GM19324 (cell line): ENCODE measurements around the gene CREB3L2.
A peak's percentile ranks its signal among the peaks of the same experiment; 100 is the strongest.
"Not testable (repeated sequence)": the region's sequence is repeated elsewhere in the genome, so short reads cannot be mapped to it uniquely, and the experiment has no call there.

Experiments used
- ATAC-seq: cut with Tn5 transposase; IDR thresholded peaks from one replicate; pipeline ENCODE4 v1.9.1; 2021; ENCODE audit warnings: mild to moderate bottlenecking, moderate library complexity; ENCODE audit not compliant: unreplicated experiment, low FRiP score

Gene CREB3L2

DNA sequence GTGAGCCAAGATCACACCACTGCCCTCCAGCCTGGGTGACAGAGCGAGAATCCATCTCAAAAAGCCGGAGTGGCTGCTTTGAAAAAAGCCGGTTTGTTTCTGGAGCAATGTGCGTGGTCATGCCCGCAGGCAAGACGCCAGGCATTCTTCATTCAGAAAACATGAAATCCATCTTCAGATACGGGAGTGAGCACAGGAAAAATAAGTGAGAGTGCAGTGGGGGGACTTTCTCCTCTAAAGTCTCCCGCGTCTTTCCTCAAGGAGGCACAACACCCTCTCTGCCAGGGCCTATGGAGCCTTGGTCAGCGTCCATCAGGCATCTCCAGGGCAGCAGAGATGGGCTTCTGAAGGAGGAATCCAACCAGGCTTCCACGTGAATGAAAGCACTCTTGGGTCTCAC is 92.8 kb downstream of the CREB3L2 start:
- ATAC-seq, result no peak

DNA sequence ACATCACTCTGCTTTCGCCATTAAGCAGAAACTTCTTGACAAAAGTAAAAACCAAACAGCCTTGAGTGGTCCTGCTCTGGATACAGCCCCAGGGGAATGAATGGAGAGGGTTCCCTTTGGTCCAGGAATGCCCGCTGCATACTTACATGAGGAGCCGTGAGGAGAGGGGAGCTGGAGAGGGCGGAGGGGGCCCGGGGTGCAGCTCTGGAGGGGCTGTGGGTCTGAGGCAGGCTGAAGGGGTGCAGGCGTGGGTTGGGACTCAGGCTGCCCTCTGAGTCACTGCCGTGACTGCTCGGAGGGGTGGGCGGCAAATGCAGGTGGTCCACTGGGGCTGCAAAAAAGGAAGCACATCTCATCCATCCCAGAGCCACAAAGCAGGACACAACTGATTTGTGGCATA is 93.8 kb downstream of the CREB3L2 start:
- no peak for ATAC-seq

DNA sequence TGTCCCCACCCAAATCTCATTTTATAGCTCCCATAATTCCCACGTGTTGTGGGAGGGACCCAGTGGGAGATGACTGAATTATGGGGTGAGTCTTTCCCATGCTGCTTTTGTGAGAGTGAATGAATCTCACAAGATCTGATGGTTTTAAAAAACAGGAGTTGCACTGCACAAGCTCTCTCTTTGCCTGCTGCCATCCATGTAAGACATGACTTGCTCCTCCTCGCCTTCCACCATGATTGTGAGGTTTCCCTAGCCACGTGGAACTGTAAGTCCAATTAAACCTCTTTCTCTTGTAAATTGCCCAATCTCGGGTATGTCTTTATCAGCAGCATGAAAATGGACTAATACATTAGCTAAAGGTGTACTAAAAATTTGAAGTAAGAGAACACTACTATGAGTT is 95.2 kb downstream of the CREB3L2 start:
- ATAC-seq, result not testable (repeated sequence)

DNA sequence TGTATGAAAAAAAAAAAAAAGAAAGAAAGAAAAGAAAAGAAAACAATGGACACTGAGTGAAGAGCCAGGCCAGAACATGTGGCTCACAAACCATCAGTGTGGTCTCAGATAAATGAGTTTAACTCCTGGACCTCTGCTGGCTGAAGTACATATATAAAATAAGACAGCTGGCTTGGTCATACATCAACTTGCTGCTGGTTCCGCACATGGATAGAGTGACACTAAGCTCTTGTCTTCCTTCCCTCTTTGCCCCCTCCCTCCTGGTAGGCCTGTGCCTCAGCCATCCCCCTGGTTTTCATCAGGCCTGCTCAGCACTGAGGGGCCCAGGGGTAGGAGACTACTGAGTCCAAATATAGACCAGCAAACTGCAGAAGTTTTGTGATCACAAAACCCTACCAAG is 97.1 kb downstream of the CREB3L2 start:
- ATAC-seq, result no peak

DNA sequence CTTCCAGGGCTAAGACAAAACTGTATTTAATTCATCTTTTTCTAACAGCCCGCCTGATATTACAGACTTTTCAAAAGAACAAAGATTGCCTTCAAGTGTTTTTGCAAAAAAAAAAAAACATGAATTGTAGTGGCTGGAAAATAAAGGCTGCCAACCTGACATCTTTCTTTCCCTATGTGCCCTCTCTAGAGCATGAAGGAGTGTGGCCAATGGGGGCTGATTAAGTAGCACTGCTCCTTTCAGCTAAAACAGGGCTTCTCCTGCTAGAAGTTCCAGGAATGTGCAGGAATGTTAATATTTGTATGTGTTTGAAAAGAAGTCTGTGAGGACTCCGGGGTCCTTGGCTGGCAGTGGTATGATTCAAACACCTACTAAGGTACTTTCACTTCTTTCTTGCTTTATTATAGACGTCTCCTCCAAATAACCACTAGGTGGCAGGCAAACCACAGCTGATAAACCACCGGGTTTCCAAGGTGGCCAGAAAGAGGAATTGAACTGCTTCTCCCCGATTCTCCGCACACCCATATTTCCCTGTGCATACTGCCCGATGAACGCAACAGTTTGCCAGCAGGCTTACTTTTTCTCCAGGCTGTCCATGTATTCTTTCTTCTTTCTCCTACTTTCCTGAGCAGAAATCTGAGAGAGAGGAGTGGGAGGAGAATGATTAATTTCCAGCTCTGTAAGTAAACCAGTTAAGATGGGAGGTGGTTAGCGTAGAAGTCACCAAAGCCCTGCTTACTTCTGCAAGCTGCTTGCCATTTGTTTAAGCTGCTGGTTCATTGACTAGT is 98.3 kb downstream of the CREB3L2 start:
- ATAC-seq, result peak; percentile 61

DNA sequence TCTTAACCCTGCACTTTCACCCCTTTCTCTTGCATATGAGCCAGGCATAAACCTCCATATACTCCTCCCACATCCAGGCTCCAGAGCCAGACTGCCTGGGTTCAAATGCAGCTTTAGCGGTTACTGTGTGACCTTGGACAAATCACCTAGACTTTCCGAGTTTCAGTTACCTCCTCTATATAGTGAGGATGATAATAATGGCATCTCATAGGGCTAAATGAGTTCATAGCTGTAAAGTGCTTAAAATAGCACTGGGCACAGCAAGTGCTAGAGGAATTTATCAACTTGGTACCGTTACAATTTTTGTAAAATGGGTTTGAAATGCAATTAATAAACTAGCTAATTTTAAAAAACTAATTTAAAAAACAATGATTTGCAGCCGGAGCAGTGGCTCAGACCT is 101.7 kb downstream of the CREB3L2 start:
- ATAC-seq, result no peak

DNA sequence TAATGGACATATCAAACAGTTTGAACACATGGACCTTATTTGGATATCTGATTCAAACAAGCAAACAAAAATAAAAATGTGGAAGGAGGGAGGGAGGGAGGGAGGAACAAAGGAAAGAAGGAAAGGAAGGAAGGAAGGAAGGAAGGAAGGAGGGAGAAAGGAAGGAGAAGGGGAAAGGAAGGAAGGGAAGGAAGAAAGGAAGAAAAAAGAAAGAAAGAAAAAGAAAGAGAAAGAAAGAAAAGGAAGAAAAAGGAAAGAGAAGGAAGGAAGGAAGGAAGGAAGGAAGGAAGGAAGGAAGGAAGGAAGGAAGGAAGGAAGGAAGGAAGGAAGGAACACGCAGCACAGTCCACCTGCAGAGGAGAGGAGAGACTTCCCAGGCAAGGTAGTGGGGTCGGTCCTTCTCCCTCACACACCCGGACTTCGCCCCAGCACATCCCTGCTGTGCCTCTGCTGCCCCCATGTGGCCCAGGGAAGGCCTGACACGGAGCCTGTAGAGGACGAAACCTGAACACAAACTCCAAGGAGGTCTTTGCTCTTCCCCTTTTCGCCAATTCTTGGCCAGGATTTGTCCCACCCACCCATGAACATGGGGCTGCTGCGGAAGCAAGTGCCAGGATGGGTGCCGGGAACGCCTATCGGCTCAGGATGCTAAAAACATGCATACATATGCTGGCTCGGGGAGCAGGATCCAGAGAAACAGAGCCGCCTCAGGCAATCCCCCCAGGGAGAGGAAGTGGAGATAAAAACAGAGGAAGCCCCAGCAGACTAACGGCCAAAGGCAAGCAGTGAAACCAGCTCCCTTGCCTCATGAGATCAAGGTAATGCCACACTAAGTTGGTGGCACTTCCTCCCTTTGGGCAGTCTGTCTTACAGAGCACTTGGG is 102.8 kb downstream of the CREB3L2 start:
- peak; percentile 80 for ATAC-seq

DNA sequence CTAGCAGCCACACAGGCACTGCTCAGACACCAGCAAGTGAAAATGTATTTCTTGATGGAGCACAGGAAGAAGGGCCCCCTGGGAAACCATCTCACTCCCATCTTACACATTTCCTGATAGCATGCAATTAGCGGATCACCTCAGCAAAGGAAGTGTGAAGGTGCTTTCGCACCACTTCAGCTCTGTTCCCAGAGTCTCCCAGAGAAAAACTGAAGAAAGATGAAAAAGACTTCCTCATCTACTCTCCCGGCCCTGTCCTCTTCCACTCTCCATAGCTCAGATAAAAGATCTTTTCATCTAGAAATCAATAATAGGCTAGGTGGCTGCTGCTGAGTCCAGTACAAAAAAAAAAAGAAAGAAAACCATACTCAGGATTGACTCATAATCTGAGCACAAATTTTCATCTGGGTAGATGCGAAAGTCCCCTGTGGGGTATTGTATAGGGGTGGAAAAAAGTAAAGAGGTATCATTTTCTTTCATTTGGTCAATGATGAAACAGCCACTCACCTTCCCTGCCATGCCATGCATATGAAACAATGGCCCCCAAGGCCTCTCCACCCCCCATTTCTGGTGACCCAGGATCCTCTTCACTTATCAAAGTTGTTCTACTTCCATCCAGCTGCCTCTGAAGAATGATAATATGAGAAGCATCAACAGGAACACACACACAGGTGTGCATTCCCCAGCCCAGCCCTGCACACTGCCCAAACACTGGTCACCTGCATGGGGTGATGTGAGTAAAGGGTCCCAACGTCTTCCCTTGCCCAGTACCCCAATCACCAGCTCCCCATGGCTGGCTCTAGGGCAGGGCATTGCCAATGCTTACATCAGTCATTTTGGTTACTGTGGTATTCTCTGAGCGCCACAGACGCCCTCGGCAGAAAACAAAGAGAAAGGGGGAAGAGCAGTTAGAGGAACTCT is 106.3 kb downstream of the CREB3L2 start:
- ATAC-seq, result no peak

DNA sequence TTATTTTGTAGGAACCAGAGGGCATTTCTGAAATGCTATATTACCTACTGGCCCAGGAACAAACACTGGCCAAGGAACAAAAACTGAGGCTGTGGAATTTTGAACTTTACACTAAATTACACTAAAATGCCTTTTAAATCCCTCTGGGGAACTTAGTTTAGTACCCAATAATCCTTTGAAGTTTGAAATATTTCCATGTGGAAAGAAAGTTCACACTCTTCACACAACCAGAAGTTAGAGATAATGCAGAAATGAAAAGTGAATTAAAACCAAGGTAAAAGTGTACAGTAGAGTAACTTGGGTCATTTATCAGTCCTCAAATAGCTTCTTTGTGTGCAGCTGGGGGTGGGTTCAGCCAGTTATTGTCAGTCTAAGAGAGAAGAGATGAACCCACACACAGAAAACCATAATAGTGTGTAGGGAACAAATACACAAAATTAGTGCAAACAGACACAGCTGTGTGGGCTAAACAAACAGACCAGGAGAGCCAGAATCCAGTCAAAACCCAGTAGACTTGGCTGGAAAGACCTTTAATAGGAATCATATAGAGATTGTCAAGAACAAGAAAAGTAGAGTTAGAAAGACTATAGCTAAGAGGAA is 108.6 kb downstream of the CREB3L2 start:
- ATAC-seq, result no peak

DNA sequence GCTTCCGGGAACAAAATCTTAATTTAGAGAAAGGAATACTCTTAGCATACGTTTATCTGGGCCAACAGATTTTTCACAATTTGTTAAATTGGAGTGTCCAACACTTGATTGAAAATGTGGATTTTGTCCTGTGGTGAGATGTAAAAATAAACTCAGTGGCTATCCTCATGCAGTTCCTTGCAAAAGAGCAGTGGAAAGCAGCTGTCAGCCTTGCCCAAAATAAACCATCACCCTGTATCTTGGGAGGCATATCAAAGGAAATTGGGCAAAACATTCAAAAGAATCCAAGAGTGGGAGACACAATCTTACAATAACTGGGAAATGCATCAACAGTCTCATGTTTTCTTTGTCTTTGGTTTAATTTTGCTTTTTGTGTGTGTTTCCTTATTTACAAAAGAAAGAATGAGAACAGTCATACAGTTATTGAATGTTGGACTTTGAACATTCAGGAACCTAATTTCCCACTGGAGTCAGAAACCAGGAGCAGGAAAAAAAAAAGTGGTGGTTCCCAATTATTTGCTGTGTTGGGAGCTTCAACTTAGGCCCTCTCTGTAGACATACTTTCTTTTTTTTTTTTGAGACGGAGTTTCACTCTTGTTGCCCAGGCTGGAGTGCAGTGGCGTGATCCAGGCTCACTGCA is 110.8 kb downstream of the CREB3L2 start:
- no peak for ATAC-seq

DNA sequence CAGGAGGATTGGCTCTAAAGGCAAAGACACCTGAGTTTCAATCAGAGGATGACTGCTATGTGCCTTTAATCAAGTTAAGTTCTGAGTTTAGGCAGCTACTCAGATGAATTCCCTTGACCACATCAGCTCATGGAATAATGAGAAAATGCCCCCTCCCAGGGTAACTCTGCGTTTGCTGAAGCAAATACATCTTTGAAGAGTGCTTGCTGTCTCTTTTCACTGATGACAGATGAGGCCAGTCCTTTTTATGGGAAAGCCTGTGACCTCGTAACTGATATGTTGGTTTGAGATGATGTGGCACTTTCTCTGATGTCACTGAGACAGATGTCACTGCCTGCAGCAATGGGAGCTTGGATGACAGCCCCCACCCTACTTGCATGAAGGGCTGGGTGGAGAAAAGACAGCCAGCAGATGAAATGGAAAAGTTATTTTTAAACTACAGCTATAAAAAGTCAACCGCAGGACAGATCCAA is 111.4 kb downstream of the CREB3L2 start:
- no peak for ATAC-seq

DNA sequence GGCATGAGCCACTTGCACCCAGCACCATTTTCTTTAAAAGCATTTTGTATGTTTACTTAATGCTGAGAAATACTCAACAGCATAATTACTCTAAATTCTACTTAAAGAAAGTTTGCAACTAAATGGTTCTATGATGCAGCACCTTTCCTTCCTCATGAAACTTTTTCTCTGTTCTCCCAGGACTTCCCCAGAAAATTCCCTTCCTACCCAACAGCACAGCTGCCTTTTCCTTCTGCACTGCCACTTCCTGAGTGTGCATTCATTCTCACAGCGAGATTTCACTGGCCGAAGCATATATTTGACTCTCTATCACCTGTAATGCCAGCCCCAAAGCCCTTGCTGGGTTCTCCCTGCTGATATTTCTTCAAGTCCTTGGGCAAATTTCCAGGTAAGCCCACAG is 113.6 kb downstream of the CREB3L2 start:
- no peak for ATAC-seq

DNA sequence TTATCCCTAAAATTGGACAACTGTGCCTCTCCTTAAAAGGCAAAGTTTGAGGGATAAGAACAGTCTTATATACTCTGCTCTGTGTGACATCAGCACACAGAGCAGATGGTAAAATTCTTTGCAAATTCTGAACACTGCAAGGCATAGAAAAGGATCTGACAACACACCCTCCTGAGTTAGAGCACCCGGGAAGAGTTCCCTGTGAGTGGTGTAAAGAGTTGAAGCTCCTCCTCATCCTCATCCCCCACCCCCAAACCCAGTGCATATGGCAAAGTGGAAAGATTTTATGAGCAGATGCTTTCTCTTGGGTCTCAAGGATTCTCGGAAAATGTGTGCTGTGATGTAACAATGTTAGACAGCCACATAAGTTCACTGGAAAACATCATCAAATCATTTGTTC is 115.1 kb downstream of the CREB3L2 start:
- ATAC-seq, result no peak

DNA sequence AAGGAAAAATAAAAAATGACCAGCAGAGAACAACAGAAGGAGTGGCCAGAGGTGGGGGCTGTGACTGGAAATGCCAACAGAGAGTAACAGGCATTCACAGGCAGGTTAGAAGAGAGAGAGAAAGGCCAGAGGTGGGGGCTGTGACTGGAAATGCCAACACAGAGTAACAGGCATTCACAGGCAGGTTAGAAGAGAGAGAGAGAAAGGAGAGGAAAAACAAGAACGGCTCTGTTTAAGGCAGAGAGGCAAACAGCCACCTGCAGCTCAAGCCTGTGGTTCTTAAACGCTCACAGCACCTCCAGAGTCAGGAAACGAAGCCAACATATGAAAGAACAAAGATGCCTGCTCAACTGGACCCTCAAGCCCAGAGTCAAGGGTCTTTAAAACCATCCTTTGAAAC is 115.6 kb downstream of the CREB3L2 start:
- no peak for ATAC-seq

DNA sequence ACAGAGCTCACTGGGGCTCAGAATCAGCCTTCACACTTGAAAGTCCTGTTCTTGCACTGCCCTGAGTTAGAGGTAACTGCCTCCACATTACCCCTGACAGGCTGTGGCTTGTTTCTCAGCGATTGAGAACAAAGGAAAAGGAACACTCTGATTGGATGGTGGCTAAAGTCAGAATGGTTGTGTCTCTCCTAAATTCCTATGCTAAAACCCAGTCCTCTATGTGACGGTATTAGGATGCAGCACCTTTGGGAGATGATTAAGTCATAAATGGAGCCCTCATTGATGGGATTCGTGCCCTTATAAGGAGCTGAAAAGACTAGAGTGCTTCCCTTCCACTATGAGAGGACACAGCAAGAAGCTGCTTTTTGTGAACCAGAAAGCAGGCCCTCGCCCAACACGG is 116.2 kb downstream of the CREB3L2 start:
- no peak for ATAC-seq

DNA sequence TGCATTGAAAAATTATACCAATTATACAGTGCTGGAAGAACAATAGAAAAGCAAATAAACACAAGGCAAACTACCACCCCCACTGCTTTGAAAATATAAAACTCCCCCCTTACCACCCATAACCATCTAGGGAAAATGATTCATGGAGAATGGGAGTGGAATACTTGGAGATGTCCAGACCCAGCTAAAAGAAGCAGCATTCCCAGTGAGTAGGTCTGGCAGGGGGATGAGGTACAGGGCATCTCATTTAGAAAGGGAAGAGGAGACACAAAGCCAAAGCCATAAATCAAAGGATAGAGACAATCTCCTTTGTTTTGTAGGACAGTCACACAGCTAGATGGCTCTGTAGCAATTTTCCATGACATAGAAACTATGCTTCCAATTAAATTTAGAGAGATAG is 119.1 kb downstream of the CREB3L2 start:
- ATAC-seq, result no peak

DNA sequence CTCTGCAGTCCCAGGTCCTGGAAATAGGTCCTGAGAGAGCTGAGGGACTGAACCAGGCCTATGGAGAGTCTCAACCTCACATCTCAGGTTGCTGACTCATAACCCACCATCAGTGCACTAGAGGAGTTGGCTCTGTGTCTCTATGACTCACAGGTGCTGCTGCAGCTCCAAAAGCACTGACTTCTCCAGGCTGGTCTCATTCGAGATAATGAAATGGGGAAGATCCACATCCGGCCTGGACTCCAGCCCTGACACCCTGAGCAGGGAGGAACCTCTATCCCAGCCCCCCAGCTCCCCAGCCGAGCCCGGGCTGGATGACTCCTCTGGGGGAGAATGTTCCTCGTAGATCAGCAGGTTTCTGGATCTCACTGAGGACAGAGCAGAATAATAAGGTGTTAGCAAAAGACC is 119.6 kb downstream of the CREB3L2 start:
- ATAC-seq, result no peak

DNA sequence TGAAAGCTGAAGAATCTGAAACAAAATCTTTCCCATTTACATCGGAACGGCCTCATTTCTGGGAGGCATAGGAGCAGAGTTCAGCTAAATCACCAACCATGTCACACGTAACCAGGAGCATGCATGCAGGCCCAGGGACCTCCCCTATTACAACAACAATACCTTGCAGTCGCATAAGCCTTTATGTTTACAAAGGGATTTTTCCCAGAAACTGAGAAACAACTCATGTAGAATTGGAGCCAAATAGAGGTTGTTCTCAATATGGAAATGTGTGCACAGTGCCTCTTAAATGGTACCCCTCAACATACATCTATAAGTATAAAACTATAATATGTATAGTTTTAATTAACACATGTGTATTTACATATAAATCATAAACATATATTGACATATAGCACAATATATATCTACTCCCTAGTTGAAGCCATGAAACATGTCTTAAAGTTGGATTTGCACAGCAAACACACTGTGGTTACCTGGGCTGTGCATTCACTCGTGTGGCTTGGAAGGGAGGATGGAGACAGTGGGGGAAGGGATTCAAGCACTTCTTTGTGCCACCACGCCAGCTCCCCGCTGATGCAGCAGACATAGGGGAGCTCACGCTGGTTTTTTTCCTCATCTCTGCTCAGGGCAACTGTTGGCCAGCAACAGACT is 120.2 kb downstream of the CREB3L2 start:
- no peak for ATAC-seq

DNA sequence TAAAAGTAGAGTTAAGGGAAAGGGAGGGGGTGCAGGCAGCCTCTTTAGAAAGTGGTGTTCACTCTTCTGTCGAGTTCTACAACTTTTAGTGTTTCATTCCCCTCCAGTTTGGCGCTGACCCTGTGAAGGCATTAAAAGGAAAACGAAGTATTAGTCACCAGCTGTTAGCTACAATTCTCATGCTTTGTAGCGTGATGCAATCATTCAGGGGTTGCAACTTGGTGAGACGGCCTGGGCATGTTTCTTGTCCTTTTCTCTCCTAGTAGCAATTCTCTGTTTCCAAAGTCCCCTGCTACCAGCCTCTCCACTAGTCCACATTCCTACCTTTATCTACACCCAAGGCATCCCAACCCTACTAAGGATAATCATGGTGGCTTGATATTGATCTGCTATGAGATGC is 121.5 kb downstream of the CREB3L2 start:
- ATAC-seq, result no peak
